Hematopoietic multipotent progenitor cell (in vitro differentiated cells): ENCODE measurements around the gene TOMT. TPM values are rescaled to one million over a fixed set of nuclear protein-coding genes. Genes with fewer than 3 reads are reported as not detected.

Source experiments
- DNase-seq, 3 donors: peaks; one replicate each; pipeline ENCODE4 v3.0.0-alpha.2; 2011 to 2015; ENCODE audit warnings: low read depth in 2 of 3, low spot score in 2 of 3
- small RNA-seq: library from RNA; depleted of rRNA; stranded (forward); fragments of <200 nt; gene quantifications from one replicate; pipeline ENCODE3, GENCODE V24; 2012
- total RNA-seq: library from RNA; depleted of rRNA; stranded (reverse); fragments of >200 nt; gene quantifications from one replicate; pipeline ENCODE4 v1.2.3, GENCODE V29; 2012

The TOMT gene
- total RNA-seq, 1 donor: not detected

DNA sequence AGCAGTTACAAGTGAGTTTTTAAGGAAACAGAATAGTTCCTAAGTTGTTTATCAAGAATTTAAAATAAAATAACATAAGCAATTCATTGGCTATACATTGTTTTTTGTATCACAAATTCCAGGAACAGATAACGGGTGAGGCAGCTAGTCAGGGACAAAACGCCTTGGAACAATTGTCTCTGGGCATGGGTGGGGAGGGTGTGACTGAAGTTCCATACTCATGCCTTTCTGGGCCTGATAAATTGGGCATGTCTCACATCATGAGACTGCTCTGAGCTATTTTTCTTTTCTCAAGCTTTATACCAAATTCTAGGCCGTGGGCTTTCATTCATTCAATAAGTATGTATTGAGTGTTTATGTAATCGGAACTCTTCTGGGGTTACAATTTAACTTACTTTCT, 51.4 kb downstream of the TOMT start:
- DNase-seq: no peak

Small RNAs within 50 kb of the gene (small RNA-seq; reads per million reads assigned to genes)
- not detected for gene MIR3165

Other genes starting within 250 kb of the TOMT start
- not detected for gene DEFB131B, start 227.5 kb upstream of the TOMT start, total RNA-seq
- 12.7 TPM for gene XNDC1N, start 177.3 kb upstream of the TOMT start, total RNA-seq
- 30.7 TPM for gene RNF121, start 176.9 kb upstream of the TOMT start, total RNA-seq
- 2.2 TPM for gene IL18BP, start 107.0 kb upstream of the TOMT start, total RNA-seq
- 233 TPM for gene NUMA1, start 25.4 kb upstream of the TOMT start, total RNA-seq
- 2.7 TPM for gene LRRC51, start 25.1 kb upstream of the TOMT start, total RNA-seq
- 259 TPM for gene LAMTOR1, start 2.6 kb upstream of the TOMT start, total RNA-seq
- 24.5 TPM for gene ANAPC15, start 6.8 kb downstream of the TOMT start, total RNA-seq
- gene FOLR3, start 29.8 kb downstream of the TOMT start, total RNA-seq: not detected
- gene FOLR1, start 86.2 kb downstream of the TOMT start, total RNA-seq: not detected
- gene FOLR2, start 110.9 kb downstream of the TOMT start, total RNA-seq: under 0.01 TPM
- 80.0 TPM for gene INPPL1, start 118.8 kb downstream of the TOMT start, total RNA-seq
- gene PHOX2A, start 138.3 kb downstream of the TOMT start, total RNA-seq: not detected